B cell (primary cell): ENCODE results near the gene PTP4A1. TPM values are rescaled to one million over a fixed set of nuclear protein-coding genes. Genes with fewer than 3 reads are reported as not detected.

ENCODE experiments used
- ATAC-seq: fragments of 200-7000 bp; cut with Tn5 transposase; one replicate; pipeline ENCODE4 v1.10.0; 2021; ENCODE audit warnings: low read depth, mild to moderate bottlenecking, moderate number of reproducible peaks, moderate library complexity
- CTCF ChIA-PET: fragments of 350-600 bp; sonication (Branson Sonifier 250); formaldehyde crosslinking; loops from one replicate; lab custom pipeline; 2021; ENCODE audit warnings: antibody characterized with exemption, inconsistent platforms; lab: Charles Lee
- POLR2A ChIA-PET: fragments of 350-600 bp; sonication (Branson Sonifier 250); formaldehyde crosslinking; loops from one replicate; lab custom pipeline; 2021; ENCODE audit warnings: antibody characterized with exemption; lab: Charles Lee
- DNase-seq: peaks from one replicate; pipeline ENCODE4 v3.0.0; 2013
- H2AFZ ChIP-seq: 2 replicates; pipeline ENCODE4 v1.6.1; 2012; ENCODE audit warnings: mild to moderate bottlenecking, low read depth, low read length; ENCODE audit not compliant: insufficient read depth, poor library complexity, severe bottlenecking
- H3K27ac ChIP-seq, 2 donors: 1 replicate in 1 of 2; 2 replicates in 1 of 2; pipeline ENCODE4 v1.5.1; 2012 to 2013; ENCODE audit warnings: low read length in 2 of 2, mild to moderate bottlenecking in 2 of 2, moderate library complexity in 1 of 2
- H3K27me3 ChIP-seq, 4 experiments: fragments of 200-600 bp in 1 of 4; sonication (generic) in 1 of 4; replicated peaks in 1 of 4; 1 replicate in 2 of 4; 2 replicates in 2 of 4; pipeline versions ENCODE4 v1.6.1 to v1.7.0; 2013 to 2016; ENCODE audit warnings: low read length in 3 of 4, mild to moderate bottlenecking in 2 of 4, mixed read lengths in 1 of 4, moderate library complexity in 1 of 4; ENCODE audit not compliant: insufficient read depth in 4 of 4, control insufficient read depth in 3 of 4; ENCODE audit errors: control extremely low read depth in 1 of 4
- H3K36me3 ChIP-seq, 2 experiments: replicated peaks in 1 of 2; 1 replicate in 1 of 2; 2 replicates in 1 of 2; pipeline versions ENCODE4 v1.6.1 to v1.7.1; 2013; ENCODE audit warnings: low read length in 1 of 2; ENCODE audit not compliant: insufficient read depth in 2 of 2, control insufficient read depth in 1 of 2; ENCODE audit errors: control extremely low read depth in 1 of 2, extremely low read depth in 1 of 2
- H3K4me1 ChIP-seq, 2 donors: fragments of 200-600 bp in 1 of 2; sonication (generic) in 1 of 2; 1 replicate in 1 of 2; 2 replicates in 1 of 2; pipeline versions ENCODE4 v1.5.1 to v1.6.1; 2013 to 2017; ENCODE audit warnings: low read length in 2 of 2; ENCODE audit not compliant: control insufficient read depth in 2 of 2, insufficient read depth in 2 of 2
- H3K4me2 ChIP-seq: replicated peaks from 2 replicates; pipeline ENCODE3; 2012; ENCODE audit warnings: mild to moderate bottlenecking, low read depth, low read length; ENCODE audit not compliant: poor library complexity, severe bottlenecking
- H3K4me3 ChIP-seq, 5 experiments: fragments of 200-600 bp in 1 of 5; sonication (generic) in 1 of 5; 1 replicate in 3 of 5; 2 replicates in 2 of 5; pipeline versions ENCODE4 v1.5.1 to v1.7.0; 2011 to 2016; ENCODE audit warnings: low read length in 4 of 5, mild to moderate bottlenecking in 4 of 5, low read depth in 2 of 5, control low read depth in 1 of 5, moderate library complexity in 1 of 5; ENCODE audit not compliant: insufficient read depth in 1 of 5; ENCODE audit errors: control extremely low read depth in 1 of 5, extremely low read depth in 1 of 5
- H3K79me2 ChIP-seq: fragments of 200-600 bp; sonication (generic); one replicate; pipeline ENCODE4 v1.6.0; 2016; ENCODE audit warnings: low read length; ENCODE audit not compliant: control insufficient read depth, insufficient read depth
- H3K9ac ChIP-seq: fragments of 200-600 bp; sonication (generic); 2 replicates; pipeline ENCODE4 v1.6.1; 2017; ENCODE audit warnings: mild to moderate bottlenecking, low read length, moderate library complexity
- H3K9me3 ChIP-seq, 3 donors: one replicate each; pipeline versions ENCODE4 v1.6.1 to v1.7.1; 2013; ENCODE audit warnings: low read length in 2 of 3; ENCODE audit not compliant: control insufficient read depth in 2 of 3, insufficient read depth in 1 of 3; ENCODE audit errors: control extremely low read depth in 1 of 3
- H4K20me1 ChIP-seq: 2 replicates; pipeline ENCODE4 v1.6.0; 2012; ENCODE audit warnings: mild to moderate bottlenecking, low read length; ENCODE audit not compliant: insufficient read depth, control insufficient read depth, poor library complexity, severe bottlenecking
- H3K27ac Mint-ChIP-seq: one replicate; pipeline ENCODE4 v1.8.0; 2021; ENCODE audit warnings: mixed read lengths
- H3K27me3 Mint-ChIP-seq: one replicate; pipeline ENCODE4 v1.8.0; 2021; ENCODE audit warnings: mixed read lengths
- H3K4me1 Mint-ChIP-seq: one replicate; pipeline ENCODE4 v1.8.0; 2021; ENCODE audit warnings: mixed read lengths
- H3K4me3 Mint-ChIP-seq: one replicate; pipeline ENCODE4 v1.8.0; 2021; ENCODE audit warnings: mixed read lengths
- H3K9me3 Mint-ChIP-seq: one replicate; pipeline ENCODE4 v1.8.0; 2022; ENCODE audit warnings: mixed read lengths; ENCODE audit not compliant: insufficient read depth
- EZH2 ChIP-seq: IDR thresholded peaks from 2 replicates; pipeline ENCODE4 v1.6.1; 2012; ENCODE audit warnings: borderline replicate concordance, low read depth, mild to moderate bottlenecking, moderate library complexity, low read length; ENCODE audit not compliant: insufficient read depth, poor library complexity, severe bottlenecking
- WGBS: methylation state at CpG from one replicate; pipeline ENCODE4 v1.1.5; 2013; ENCODE audit warnings: missing lambda C conversion rate; ENCODE audit not compliant: insufficient coverage; 5-methylcytosine and 5-hydroxymethylcytosine counted together
- intact Hi-C: fragments of 100-400 bp; cut with micrococcal nuclease; formaldehyde crosslinking; loops from one replicate; pipeline ENCODE4 v1.10.0; 2022
- polyA plus RNA-seq: library from polyadenylated mRNA; depleted of rRNA; stranded (reverse); fragments of >200 nt; gene quantifications from 2 replicates; pipeline ENCODE4 v1.2.3, GENCODE V29; 2012
- total RNA-seq, 2 donors: library from RNA; stranded (reverse); fragments of 120-200 nt in 1 of 2; gene quantifications; 1 replicate in 1 of 2; 2 replicates in 1 of 2; pipeline versions ENCODE4 v1.2.3 to v1.2.4, GENCODE V29; 2013 to 2022
- TF ChIP-seq, protein P1 (sequence below): fragments of 200-600 bp; IDR thresholded peaks from one replicate; pipeline ENCODE4 v1.8.0; 2022; ENCODE audit warnings: antibody characterized with exemption, mild to moderate bottlenecking

The PTP4A1 gene
- total and polyA plus RNA-seq, 2 donors (not counting 1 experiment from before 2014, with no cell fraction given), result 33.7 to 80.6 TPM

DNA sequence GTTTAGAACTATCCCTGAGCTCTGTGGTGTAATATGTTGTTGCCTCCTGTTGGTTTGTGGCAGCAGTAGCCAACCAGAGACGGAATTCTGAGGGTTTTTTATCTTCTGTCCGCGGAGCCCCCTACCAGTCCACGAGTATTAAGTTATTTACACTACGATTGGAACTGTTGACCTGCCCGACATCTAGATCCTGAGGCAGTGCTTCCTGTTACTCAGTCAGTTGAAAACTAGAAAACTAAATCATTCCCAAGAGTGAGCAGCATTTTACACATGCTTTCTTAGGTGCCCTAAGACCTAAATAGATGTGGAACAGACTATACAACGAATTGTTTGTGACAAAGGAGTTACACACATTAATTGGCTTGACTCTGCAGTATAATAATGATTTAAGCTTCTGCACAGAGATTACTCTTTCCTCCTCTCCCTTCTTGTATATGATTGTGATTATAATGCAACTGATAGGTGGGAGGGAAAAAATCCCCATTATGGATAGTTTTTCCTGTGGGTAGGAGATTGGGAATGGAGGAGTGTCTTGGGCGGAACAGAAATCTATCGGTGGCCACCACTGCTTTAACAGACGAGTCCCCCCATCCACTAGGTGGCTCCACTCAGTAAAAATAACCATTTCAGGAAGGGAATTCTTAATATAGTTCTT lies 1.7 kb downstream of the PTP4A1 start:
- Histone ChIP-seq H3K27me3 (peaks cover 0 to 2% (median 0%) of the 10 kb centered on the region in 4 experiments), H3K36me3 (peaks cover 9 to 26% of the 10 kb centered on the region in 2 experiments), H3K9me3 (no peaks in the 10 kb centered on the region), H3K9ac (peak overlapping the region; percentile 98), H3K4me1 (peaks cover 16 to 19% of the 10 kb centered on the region in 2 donors), H3K4me2 (peak overlapping the region; percentile 86), H4K20me1 (peaks cover 40% of the 10 kb centered on the region), H3K27ac (peak overlapping the region; percentile 98 to 99), H2AFZ (peak overlapping the region; percentile 64), H3K79me2 (peaks cover 50% of the 10 kb centered on the region), H3K4me3 (peak overlapping the region; percentile 65 to 94 (median 86))
- TF ChIP-seq EZH2, result no peak
- TF ChIP-seq, protein P1, sequence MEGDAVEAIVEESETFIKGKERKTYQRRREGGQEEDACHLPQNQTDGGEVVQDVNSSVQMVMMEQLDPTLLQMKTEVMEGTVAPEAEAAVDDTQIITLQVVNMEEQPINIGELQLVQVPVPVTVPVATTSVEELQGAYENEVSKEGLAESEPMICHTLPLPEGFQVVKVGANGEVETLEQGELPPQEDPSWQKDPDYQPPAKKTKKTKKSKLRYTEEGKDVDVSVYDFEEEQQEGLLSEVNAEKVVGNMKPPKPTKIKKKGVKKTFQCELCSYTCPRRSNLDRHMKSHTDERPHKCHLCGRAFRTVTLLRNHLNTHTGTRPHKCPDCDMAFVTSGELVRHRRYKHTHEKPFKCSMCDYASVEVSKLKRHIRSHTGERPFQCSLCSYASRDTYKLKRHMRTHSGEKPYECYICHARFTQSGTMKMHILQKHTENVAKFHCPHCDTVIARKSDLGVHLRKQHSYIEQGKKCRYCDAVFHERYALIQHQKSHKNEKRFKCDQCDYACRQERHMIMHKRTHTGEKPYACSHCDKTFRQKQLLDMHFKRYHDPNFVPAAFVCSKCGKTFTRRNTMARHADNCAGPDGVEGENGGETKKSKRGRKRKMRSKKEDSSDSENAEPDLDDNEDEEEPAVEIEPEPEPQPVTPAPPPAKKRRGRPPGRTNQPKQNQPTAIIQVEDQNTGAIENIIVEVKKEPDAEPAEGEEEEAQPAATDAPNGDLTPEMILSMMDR, result peak; percentile 75
- ChIA-PET POLR2A (interaction anchor here (2.5 kb wide), 1 partner anchor 62 kb away, joined by 13 read pairs; the partner anchor contains the start of gene PHF3), CTCF (interaction anchor here (0.9 to 2.4 kb wide), 10 partner anchors 9 to 221 kb away, joined by 3 to 22 read pairs (median 5); partner anchors contain the start of gene PHF3)
- WGBS, result 0% methylated on average over 5 of the region's 10 CpGs
- peak overlapping the region; percentile 87 for H3K4me3 Mint-ChIP-seq
- peak overlapping the region; percentile 93 for H3K27ac Mint-ChIP-seq
- ATAC-seq, result peak; percentile 0
- H3K9me3 Mint-ChIP-seq, result no peaks in the 10 kb centered on the region
- H3K27me3 Mint-ChIP-seq, result no peaks in the 10 kb centered on the region
- peaks cover 31% of the 10 kb centered on the region for H3K4me1 Mint-ChIP-seq
- intact Hi-C loops, result loop anchor here (1.0 to 10.0 kb wide), 5 partner anchors 24 to 1289 kb away; partner anchors contain the start of gene KHDRBS2
- DNase-seq, result peak; percentile 61

DNA sequence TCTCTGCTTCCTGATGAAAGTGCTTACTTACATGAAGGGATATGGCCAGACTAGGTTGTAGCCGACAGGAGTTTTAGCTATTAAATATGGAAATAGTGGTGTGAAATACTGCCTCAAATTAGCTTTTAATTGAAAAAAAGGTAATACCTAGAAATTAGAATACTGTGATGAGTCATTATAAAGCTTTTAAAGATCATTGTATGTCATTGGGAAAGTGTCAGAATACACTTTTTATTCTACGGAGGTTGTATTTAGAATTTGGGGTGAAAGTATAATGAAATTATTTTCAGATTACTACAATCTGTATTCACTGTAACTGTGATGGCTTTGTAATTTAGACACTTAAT lies 2.2 kb downstream of the PTP4A1 start:
- Histone ChIP-seq H3K9ac (no peak overlapping the region), H3K79me2 (peaks cover 53% of the 10 kb centered on the region), H4K20me1 (peaks cover 40% of the 10 kb centered on the region), H3K9me3 (no peaks in the 10 kb centered on the region), H3K36me3 (peaks cover 9 to 31% of the 10 kb centered on the region in 2 experiments), H3K4me3 (peak overlapping the region in 2 of 5 experiments; percentile 88 to 94), H3K4me2 (peak overlapping the region; percentile 86), H3K27ac (peak overlapping the region in 1 of 2 donors; percentile 99), H3K27me3 (peaks cover 0 to 2% (median 0%) of the 10 kb centered on the region in 4 experiments), H2AFZ (no peak overlapping the region), H3K4me1 (peaks cover 16 to 19% of the 10 kb centered on the region in 2 donors)
- intact Hi-C loops, result loop anchor here (5.0 to 10.0 kb wide), 2 partner anchors 113 to 1290 kb away; partner anchors contain the start of gene KHDRBS2
- DNase-seq, result no peak
- Mint-ChIP-seq H3K27ac (peak overlapping the region; percentile 93), H3K27me3 (no peaks in the 10 kb centered on the region), H3K4me3 (peak overlapping the region; percentile 87), H3K9me3 (no peaks in the 10 kb centered on the region), H3K4me1 (peaks cover 31% of the 10 kb centered on the region)
- no peak for ATAC-seq
- CTCF ChIA-PET, result interaction anchor here (0.9 to 2.4 kb wide), 9 partner anchors 9 to 63 kb away, joined by 3 to 22 read pairs (median 5); partner anchors contain the start of gene PHF3
- WGBS, result no CpG with 5 or more reads among the region's 2 CpGs
- no peak for TF ChIP-seq EZH2
- TF ChIP-seq, protein P1, result peak; percentile 41
- POLR2A ChIA-PET, result interaction anchor here (2.5 kb wide), 1 partner anchor 61 kb away, joined by 13 read pairs; the partner anchor contains the start of gene PHF3
